GM23338 (cell line): ENCODE results near the gene ADAMTS17.

Source experiments
- CREB1 ChIP-seq: fragments of 250-450 bp; sonication (Bioruptor Pico); IDR thresholded peaks from 2 replicates; pipeline ENCODE4 v1.5.0; 2020; ENCODE audit warnings: low read depth, mild to moderate bottlenecking, moderate library complexity
- CTCF ChIP-seq, 2 experiments: fragments of 200-600 bp in 1 of 2; sonication (generic) in 1 of 2; conservative IDR thresholded peaks; 2 replicates each; pipeline versions ENCODE4 v1.5.1 to v1.6.1; 2016 to 2017; ENCODE audit warnings: antibody characterized with exemption in 2 of 2, low read depth in 2 of 2, mild to moderate bottlenecking in 2 of 2, moderate library complexity in 1 of 2
- EZH2 ChIP-seq: fragments of 200-600 bp; sonication (generic); IDR thresholded peaks from one replicate; pipeline ENCODE4 v1.8.0; 2017; ENCODE audit warnings: antibody characterized with exemption, mild to moderate bottlenecking, low read depth; ENCODE audit not compliant: unreplicated experiment
- EZH2phosphoT487 ChIP-seq: fragments of 200-600 bp; sonication (generic); IDR thresholded peaks from one replicate; pipeline ENCODE4 v1.8.1; 2018; ENCODE audit warnings: antibody characterized with exemption; ENCODE audit not compliant: unreplicated experiment
- JUNB ChIP-seq: IDR thresholded peaks from one replicate; pipeline ENCODE4 v1.6.1; 2016; ENCODE audit warnings: antibody characterized with exemption; ENCODE audit not compliant: unreplicated experiment
- POLR2AphosphoS5 ChIP-seq: IDR thresholded peaks from 2 replicates; pipeline ENCODE4 v1.6.1; 2016; ENCODE audit warnings: antibody characterized with exemption, low read depth
- REST ChIP-seq: IDR thresholded peaks from one replicate; pipeline ENCODE4 v1.6.1; 2018; ENCODE audit warnings: antibody characterized with exemption; ENCODE audit not compliant: unreplicated experiment
- STAT1 ChIP-seq: IDR thresholded peaks from one replicate; pipeline ENCODE4 v1.6.1; 2016; ENCODE audit warnings: antibody characterized with exemption; ENCODE audit not compliant: unreplicated experiment
- ZNF114 ChIP-seq: fragments of 250-450 bp; sonication (Bioruptor Pico); IDR thresholded peaks from 2 replicates; pipeline ENCODE4 v1.5.0; 2020; ENCODE audit warnings: mild to moderate bottlenecking, moderate library complexity
- TF ChIP-seq, protein P1 (sequence below): IDR thresholded peaks from 2 replicates; pipeline ENCODE4 v1.6.1; 2016; ENCODE audit warnings: antibody characterized with exemption

GRCh38 chr15:100333236-100333635 is 8.5 kb downstream of the ADAMTS17 start:
- TF ChIP-seq EZH2: no peak
- no peak for TF ChIP-seq CTCF (conservative IDR thresholded peaks at IDR 0.05; ENCODE audit: low read depth in 2 of 2)
- no peak for TF ChIP-seq EZH2phosphoT487
- TF ChIP-seq POLR2AphosphoS5: no peak
- no peak for TF ChIP-seq CREB1 (CRISPR knock-in tag)
- TF ChIP-seq, protein P1, sequence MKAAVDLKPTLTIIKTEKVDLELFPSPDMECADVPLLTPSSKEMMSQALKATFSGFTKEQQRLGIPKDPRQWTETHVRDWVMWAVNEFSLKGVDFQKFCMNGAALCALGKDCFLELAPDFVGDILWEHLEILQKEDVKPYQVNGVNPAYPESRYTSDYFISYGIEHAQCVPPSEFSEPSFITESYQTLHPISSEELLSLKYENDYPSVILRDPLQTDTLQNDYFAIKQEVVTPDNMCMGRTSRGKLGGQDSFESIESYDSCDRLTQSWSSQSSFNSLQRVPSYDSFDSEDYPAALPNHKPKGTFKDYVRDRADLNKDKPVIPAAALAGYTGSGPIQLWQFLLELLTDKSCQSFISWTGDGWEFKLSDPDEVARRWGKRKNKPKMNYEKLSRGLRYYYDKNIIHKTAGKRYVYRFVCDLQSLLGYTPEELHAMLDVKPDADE: no peak
- no peak for TF ChIP-seq STAT1
- no peak for TF ChIP-seq REST
- TF ChIP-seq JUNB: no peak
- TF ChIP-seq ZNF114 (CRISPR knock-in tag): no peak
